Myocyte (in vitro differentiated cells): ENCODE results near the gene EMID1. TPM values are rescaled to one million over a fixed set of nuclear protein-coding genes. Genes with fewer than 3 reads are reported as not detected.

Experiments
- DNase-seq: peaks from one replicate; pipeline ENCODE4 v3.0.0-alpha.2; 2012; ENCODE audit warnings: low read depth
- total RNA-seq: library from RNA; depleted of rRNA; stranded (reverse); fragments of >200 nt; gene quantifications from 2 replicates; pipeline ENCODE4 v1.2.3, GENCODE V29; 2014

The EMID1 gene
- total RNA-seq, 1 donor from 2014 or later: 2.3 TPM

- no peak for DNase-seq
Measured at GRCh38 chr22:29194184-29194583, 11.5 kb upstream of the EMID1 start.

- DNase-seq: no peak
Measured at GRCh38 chr22:29195118-29195963, 10.4 kb upstream of the EMID1 start.

- DNase-seq: no peak
Measured at GRCh38 chr22:29195964-29196666, 9.6 kb upstream of the EMID1 start.

- DNase-seq: no peak
Measured at GRCh38 chr22:29197096-29197495, 8.6 kb upstream of the EMID1 start.

GRCh38 chr22:29198240-29198639 is 7.5 kb upstream of the EMID1 start:
- DNase-seq: no peak

GRCh38 chr22:29199702-29200400 is 5.8 kb upstream of the EMID1 start:
- peak; percentile 60 for DNase-seq

GRCh38 chr22:29200901-29201300 is 4.8 kb upstream of the EMID1 start:
- DNase-seq: no peak

- DNase-seq: no peak
Measured at GRCh38 chr22:29201782-29202181, 3.9 kb upstream of the EMID1 start.

- peak; percentile 28 for DNase-seq
Measured at GRCh38 chr22:29202212-29203192, 3.2 kb upstream of the EMID1 start.

- no peak for DNase-seq
Measured at GRCh38 chr22:29203488-29204454, 1.9 kb upstream of the EMID1 start.

GRCh38 chr22:29204455-29205183 is 1.1 kb upstream of the EMID1 start:
- DNase-seq: no peak

GRCh38 chr22:29205252-29205593 is 473 bp upstream of the EMID1 start:
- DNase-seq: no peak

- no peak for DNase-seq
Measured at GRCh38 chr22:29206372-29207242, 911 bp downstream of the EMID1 start.

GRCh38 chr22:29207243-29207550 is 1.5 kb downstream of the EMID1 start:
- no peak for DNase-seq

GRCh38 chr22:29207562-29208501 is 2.1 kb downstream of the EMID1 start:
- no peak for DNase-seq

GRCh38 chr22:29208502-29208862 is 2.8 kb downstream of the EMID1 start:
- DNase-seq: no peak
